Panc1 (cell line): ENCODE measurements around the gene COX7B. TPM values are rescaled to one million over a fixed set of nuclear protein-coding genes. Genes with fewer than 3 reads are reported as not detected.

Experiments used
- ATAC-seq: fragments of 200-7000 bp; cut with Tn5 transposase; 2 replicates; pipeline ENCODE4 v1.9.1; 2020; ENCODE audit warnings: mild to moderate bottlenecking, moderate library complexity
- BruUV-seq: library from RNA; stranded (reverse); fragments of 400-500 nt; replicated peaks from 2 replicates; lab custom pipeline; 2021; lab: Mats Ljungman, UMichigan
- CTCF ChIA-PET: fragments of 300-600 bp; sonication (Branson Sonifier 250); formaldehyde crosslinking; loops from one replicate; lab custom pipeline; 2022; ENCODE audit warnings: antibody characterized with exemption; lab: Charles Lee
- POLR2A ChIA-PET: fragments of 300-600 bp; sonication (Branson Sonifier 250); formaldehyde crosslinking; loops from one replicate; lab custom pipeline; 2022; ENCODE audit warnings: antibody characterized with exemption; lab: Charles Lee
- DNase-seq: peaks from one replicate; pipeline ENCODE4 v3.0.0-alpha.2; 2010; ENCODE audit warnings: low read depth, low spot score
- H3K27ac ChIP-seq: 2 replicates; pipeline ENCODE4 v1.5.1; 2011; ENCODE audit warnings: mild to moderate bottlenecking, low read length, inconsistent platforms
- H3K27me3 ChIP-seq: fragments of 200-500 bp; sonication (Bioruptor generic); 2 replicates; pipeline ENCODE4 v1.6.0; 2014; ENCODE audit warnings: low read length, inconsistent platforms; ENCODE audit not compliant: control insufficient read depth, insufficient read depth
- H3K36me3 ChIP-seq: fragments of 200-500 bp; sonication (Bioruptor generic); 2 replicates; pipeline ENCODE4 v1.5.1; 2014; ENCODE audit warnings: inconsistent platforms, mild to moderate bottlenecking, low read length, moderate library complexity; ENCODE audit not compliant: control insufficient read depth, insufficient read depth
- H3K4me1 ChIP-seq: 2 replicates; pipeline ENCODE4 v1.5.1; 2011; ENCODE audit warnings: inconsistent platforms, mild to moderate bottlenecking, low read length, moderate library complexity; ENCODE audit not compliant: control insufficient read depth, insufficient read depth
- H3K4me3 ChIP-seq, 2 experiments: 2 replicates each; pipeline ENCODE4 v1.5.1; 2011 to 2012; ENCODE audit warnings: low read depth in 2 of 2, low read length in 2 of 2, mild to moderate bottlenecking in 2 of 2, inconsistent platforms in 1 of 2, moderate library complexity in 1 of 2
- H3K9me3 ChIP-seq: fragments of 200-500 bp; sonication (Bioruptor generic); 2 replicates; pipeline ENCODE4 v1.5.1; 2014; ENCODE audit warnings: low read depth, mild to moderate bottlenecking, inconsistent platforms, low read length, moderate library complexity; ENCODE audit not compliant: control insufficient read depth, insufficient read depth
- CTCF ChIP-seq: fragments of 450-650 bp; IDR thresholded peaks from 2 replicates; pipeline ENCODE4 v1.5.1; 2017; ENCODE audit warnings: mild to moderate bottlenecking
- POLR2AphosphoS5 ChIP-seq: IDR thresholded peaks from 2 replicates; pipeline ENCODE4 v1.6.1; 2012; ENCODE audit warnings: mild to moderate bottlenecking, low read depth, low read length, moderate library complexity
- REST ChIP-seq, 2 experiments: IDR thresholded peaks; 2 replicates each; pipeline ENCODE4 v1.6.1; 2011 to 2012; ENCODE audit warnings: low read depth in 2 of 2, control low read depth in 1 of 2, low read length in 1 of 2, mild to moderate bottlenecking in 1 of 2, moderate library complexity in 1 of 2; ENCODE audit not compliant: insufficient read depth in 1 of 2
- SIN3A ChIP-seq: IDR thresholded peaks from 2 replicates; pipeline ENCODE4 v1.6.1; 2012; ENCODE audit warnings: low read depth, mild to moderate bottlenecking, low read length, moderate library complexity, borderline replicate concordance; ENCODE audit not compliant: insufficient read depth
- TCF7L2 ChIP-seq: IDR thresholded peaks from 2 replicates; pipeline ENCODE4 v1.6.1; 2011; ENCODE audit warnings: mild to moderate bottlenecking, low read depth, low read length, inconsistent platforms
- in situ Hi-C: cut with HindIII; loops from 2 replicates; pipeline ENCODE4 v1.10.0; 2016; ENCODE audit warnings: low sequenced_read_pairs, low pct_unique_long_range_greater_than_20kb
- intact Hi-C: fragments of 100-400 bp; cut with micrococcal nuclease; formaldehyde crosslinking; loops from one replicate; pipeline ENCODE4 v1.10.0; 2022; ENCODE audit not compliant: unreplicated experiment
- total RNA-seq: library from RNA; stranded (reverse); gene quantifications from one replicate; pipeline ENCODE4 v1.2.1, GENCODE V29; 2021; ENCODE audit not compliant: unreplicated experiment

The COX7B gene
- total RNA-seq, 1 experiment from 2014 or later, result 352 TPM

DNA sequence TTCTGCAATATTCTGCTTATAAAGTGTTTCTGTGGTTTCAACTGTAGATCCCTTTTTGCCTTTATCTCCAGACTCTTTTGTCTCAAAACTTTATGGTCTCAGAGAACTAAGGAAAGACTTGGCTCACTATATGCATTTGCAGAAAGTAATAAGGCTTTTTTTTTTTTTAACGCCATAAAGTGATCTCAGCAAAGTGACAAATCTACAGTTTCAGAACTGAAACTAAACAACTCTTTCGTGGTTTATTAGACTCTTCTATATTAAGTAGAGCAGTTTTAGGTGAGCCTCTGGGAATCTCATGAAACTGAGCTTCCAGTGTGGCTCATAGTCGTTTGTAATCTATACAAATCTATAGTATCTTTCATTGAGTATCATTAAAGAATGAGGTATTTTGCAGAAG lies 26.5 kb downstream of the COX7B start:
- DNase-seq (no peak), ATAC-seq (no peak)
- Histone ChIP-seq H3K4me3 (no peak overlapping the region), H3K4me1 (peaks cover 10% of the 10 kb centered on the region; the same call in 1 of the 2 replicates), H3K27ac (no peak overlapping the region), H3K9me3 (no peaks in the 10 kb centered on the region), H3K27me3 (no peaks in the 10 kb centered on the region), H3K36me3 (no peaks in the 10 kb centered on the region)
- intact Hi-C loops, result no loop called here
- ChIA-PET POLR2A (no interaction called here), CTCF (no interaction called here)
- TF ChIP-seq CTCF (no peak), REST (IDR thresholded peaks at IDR 0.05; ENCODE audit: insufficient read depth in 1 of 2, low read depth in 2 of 2, low read length in 1 of 2) (no peak), SIN3A (no peak), POLR2AphosphoS5 (no peak), TCF7L2 (no peak)
- in situ Hi-C loops, result no loop called here
- no TSS peak for BruUV-seq

GRCh38 chrX:77930581-77930980 lies 31.3 kb downstream of the COX7B start:
- intact Hi-C loops (no loop called here), in situ Hi-C loops (no loop called here)
- no peak overlapping the region for H3K27ac ChIP-seq
- H3K36me3 ChIP-seq, result no peaks in the 10 kb centered on the region
- no TSS peak for BruUV-seq
- CTCF ChIA-PET, result no interaction called here
- no peak for TF ChIP-seq CTCF
- no peak for TF ChIP-seq SIN3A
- no peak for TF ChIP-seq POLR2AphosphoS5
- no peak for TF ChIP-seq REST (IDR thresholded peaks at IDR 0.05; ENCODE audit: insufficient read depth in 1 of 2, low read depth in 2 of 2, low read length in 1 of 2)
- TF ChIP-seq TCF7L2, result no peak
- H3K9me3 ChIP-seq, result no peaks in the 10 kb centered on the region
- no peaks in the 10 kb centered on the region; the same call in 1 of the 2 replicates for H3K4me1 ChIP-seq
- H3K27me3 ChIP-seq, result no peaks in the 10 kb centered on the region
- no peak overlapping the region for H3K4me3 ChIP-seq
- ATAC-seq (no peak), DNase-seq (no peak)
- POLR2A ChIA-PET, result no interaction called here
